GM12865 (cell line): ENCODE data around the gene GTPBP2.
"Not testable (repeated sequence)": the region's sequence is repeated elsewhere in the genome, so short reads cannot be mapped to it uniquely, and the experiment has no call there.

Experiments
- DNase-seq: peaks from one replicate; pipeline ENCODE4 v3.0.0; 2010; ENCODE audit warnings: low read depth
- H3K4me3 ChIP-seq: 2 replicates; pipeline ENCODE4 v1.5.1; 2011; ENCODE audit warnings: mild to moderate bottlenecking, low read depth, low read length, control low read depth
- CTCF ChIP-seq: IDR thresholded peaks from 2 replicates; pipeline ENCODE4 v1.5.1; 2011; ENCODE audit warnings: low read length, control low read depth, low read depth, inconsistent platforms; ENCODE audit not compliant: insufficient read depth; ENCODE audit errors: missing control alignments

GTPBP2 gene

DNA sequence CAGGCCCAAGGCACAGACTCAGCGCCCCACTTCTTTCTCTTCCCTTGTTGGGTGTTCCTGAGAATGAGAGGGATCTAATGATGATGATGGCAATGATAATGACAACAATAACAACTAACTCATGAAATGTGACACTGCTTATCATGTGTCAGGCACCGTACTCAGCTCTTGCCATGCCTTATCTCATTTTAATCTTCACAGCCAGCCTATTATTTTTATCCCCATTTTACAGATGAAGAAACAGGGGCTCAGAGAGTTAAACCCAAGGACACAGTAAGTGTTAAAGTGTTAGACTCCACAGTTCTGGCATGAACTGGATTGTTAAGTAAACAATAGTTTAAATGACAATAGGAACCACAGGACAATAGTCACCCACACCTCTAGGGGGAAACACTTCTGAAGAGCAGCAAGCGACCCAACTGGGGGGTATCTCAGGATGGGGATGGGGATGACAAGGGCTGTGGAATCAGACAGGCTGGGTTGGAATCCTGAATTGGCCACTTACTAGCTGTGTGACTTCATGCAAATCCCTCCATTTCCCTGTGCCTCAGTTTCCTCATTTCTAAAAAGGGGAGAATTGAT is 28.2 kb upstream of the GTPBP2 start:
- no peak overlapping the region for H3K4me3 ChIP-seq
- no peak for DNase-seq
- TF ChIP-seq CTCF, result no peak

DNA sequence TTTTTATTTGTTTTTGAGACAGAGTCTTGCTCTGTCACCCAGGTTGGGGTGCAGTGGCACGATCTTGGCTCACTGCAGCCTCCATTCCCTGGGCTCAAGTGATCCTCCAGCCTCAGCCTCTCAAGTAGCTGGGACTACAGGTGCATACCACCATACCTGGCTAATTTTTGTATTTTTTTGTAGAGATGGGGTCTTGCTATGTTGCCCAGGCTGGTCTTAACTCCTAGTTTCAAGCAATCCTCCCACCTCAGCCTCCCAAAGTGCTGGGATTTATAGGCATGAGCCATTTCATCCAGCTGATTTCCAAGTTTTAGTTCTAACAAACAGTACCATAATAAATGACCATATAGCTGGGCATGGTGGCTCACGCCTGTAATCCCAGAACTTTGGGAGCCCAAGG is 23.8 kb upstream of the GTPBP2 start:
- not testable (repeated sequence) for H3K4me3 ChIP-seq, DNase-seq

DNA sequence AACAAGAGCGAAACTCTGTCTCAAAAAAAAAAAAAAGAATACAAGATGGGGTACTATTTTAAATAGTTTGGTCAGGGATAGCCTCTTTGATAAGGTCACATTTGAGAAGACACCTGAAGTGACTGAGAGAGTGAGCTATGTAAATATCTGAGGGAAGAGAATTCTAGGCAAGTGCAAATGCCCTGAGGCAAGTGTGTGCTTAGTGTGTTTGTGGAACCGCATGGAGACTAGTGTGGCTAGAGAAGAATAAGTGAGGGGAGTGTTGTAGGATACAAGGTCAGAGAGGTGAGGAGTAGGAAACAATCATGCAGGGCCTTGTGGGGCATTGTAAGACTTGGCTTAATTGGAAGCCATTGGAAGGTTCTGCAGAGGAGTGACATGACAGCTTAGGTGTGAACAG is 19.2 kb upstream of the GTPBP2 start:
- TF ChIP-seq CTCF, result no peak
- H3K4me3 ChIP-seq, result no peak overlapping the region
- no peak for DNase-seq

DNA sequence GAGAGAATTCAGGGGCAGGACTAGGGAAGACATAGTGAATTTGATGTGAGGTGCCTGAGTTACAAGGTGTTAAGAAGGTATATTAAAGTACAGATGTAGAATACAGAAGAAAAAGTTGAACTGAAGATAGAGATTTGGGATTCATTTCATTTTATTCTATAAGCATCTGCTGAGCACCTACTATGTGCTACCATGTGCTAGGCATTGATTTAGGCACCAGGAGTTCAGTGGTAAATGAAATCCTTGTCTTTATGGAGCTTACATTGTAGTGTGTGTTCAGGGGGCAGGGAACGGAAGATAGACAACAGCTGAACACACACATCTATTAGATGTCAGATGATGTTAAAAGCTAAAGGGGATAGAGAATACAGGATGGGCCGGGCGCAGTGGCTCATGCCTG is 18.5 kb upstream of the GTPBP2 start:
- no peak for TF ChIP-seq CTCF
- DNase-seq, result no peak

DNA sequence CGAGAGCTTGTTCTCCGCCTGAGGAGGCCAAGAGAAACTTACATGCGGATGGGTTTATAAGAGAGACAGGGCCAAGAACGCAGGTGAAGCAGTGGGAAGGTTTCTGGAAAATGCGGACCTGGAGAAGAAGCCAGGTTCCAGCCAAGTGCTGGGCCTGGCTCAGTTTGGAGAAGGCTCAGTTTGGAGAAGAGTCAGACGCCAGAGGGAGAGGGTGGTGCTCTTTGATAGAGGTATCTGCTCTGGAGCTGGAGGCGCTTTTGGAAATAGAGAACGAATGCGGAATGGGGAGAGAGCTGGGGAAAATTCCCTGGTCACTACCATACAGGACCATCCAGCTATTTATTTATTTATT is 16.5 kb upstream of the GTPBP2 start:
- H3K4me3 ChIP-seq, result no peak overlapping the region
- DNase-seq, result no peak
- no peak for TF ChIP-seq CTCF

More for the DNA sequence above, 18.5 kb upstream of the GTPBP2 start:
- H3K4me3 ChIP-seq, result no peak overlapping the region

- no peak for TF ChIP-seq CTCF
- H3K4me3 ChIP-seq, result no peak within 1 kb of the TSS
- no peak for DNase-seq
These were observed 16.0 kb upstream of the GTPBP2 start, which contains the start of gene RSPH9 for GRCh38 chr6:43644940-43645612. Gene RSPH9, plus strand, starts transcription at chr6:43645036. Its CDS starts 63 bp downstream, at chr6:43645099.

- TF ChIP-seq CTCF, result no peak
- no peak overlapping the region for H3K4me3 ChIP-seq
- no peak for DNase-seq
These were observed 11.1 kb upstream of the GTPBP2 start for GRCh38 chr6:43639984-43640800.
